Ovary (tissue), 3 donors: ENCODE data around the gene CNDP2.

Experiments
- CTCF ChIP-seq, 3 donors: fragments of 450-650 bp in 2 of 3; fragments of 200-600 bp in 1 of 3; IDR thresholded peaks; one replicate each; pipeline versions ENCODE4 v1.5.1 to v1.8.0; 2016 to 2022; ENCODE audit warnings: antibody characterized with exemption in 3 of 3, mild to moderate bottlenecking in 1 of 3
- POLR2A ChIP-seq: fragments of 450-650 bp; IDR thresholded peaks from one replicate; pipeline ENCODE4 v1.6.1; 2017; ENCODE audit warnings: antibody characterized with exemption, mild to moderate bottlenecking, moderate library complexity
- donor health status: DM: no; HTN: no; CAD: no.

GRCh38 chr18:74453642-74454198, 42.4 kb upstream of the CNDP2 start:
- TF ChIP-seq CTCF (IDR thresholded peaks at IDR 0.05) (no peak), POLR2A (no peak)
